Erythroblast (primary cell): Measurements from ENCODE around the gene KLHL29.

ENCODE experiments used
- GATA1 ChIP-seq: IDR thresholded peaks from 2 replicates; pipeline ENCODE4 v1.6.1; 2011; ENCODE audit warnings: low read depth, mild to moderate bottlenecking, control low read depth, low read length, moderate library complexity
- POLR2A ChIP-seq: IDR thresholded peaks from 2 replicates; pipeline ENCODE4 v1.6.1; 2011; ENCODE audit warnings: mild to moderate bottlenecking, low read length

DNA sequence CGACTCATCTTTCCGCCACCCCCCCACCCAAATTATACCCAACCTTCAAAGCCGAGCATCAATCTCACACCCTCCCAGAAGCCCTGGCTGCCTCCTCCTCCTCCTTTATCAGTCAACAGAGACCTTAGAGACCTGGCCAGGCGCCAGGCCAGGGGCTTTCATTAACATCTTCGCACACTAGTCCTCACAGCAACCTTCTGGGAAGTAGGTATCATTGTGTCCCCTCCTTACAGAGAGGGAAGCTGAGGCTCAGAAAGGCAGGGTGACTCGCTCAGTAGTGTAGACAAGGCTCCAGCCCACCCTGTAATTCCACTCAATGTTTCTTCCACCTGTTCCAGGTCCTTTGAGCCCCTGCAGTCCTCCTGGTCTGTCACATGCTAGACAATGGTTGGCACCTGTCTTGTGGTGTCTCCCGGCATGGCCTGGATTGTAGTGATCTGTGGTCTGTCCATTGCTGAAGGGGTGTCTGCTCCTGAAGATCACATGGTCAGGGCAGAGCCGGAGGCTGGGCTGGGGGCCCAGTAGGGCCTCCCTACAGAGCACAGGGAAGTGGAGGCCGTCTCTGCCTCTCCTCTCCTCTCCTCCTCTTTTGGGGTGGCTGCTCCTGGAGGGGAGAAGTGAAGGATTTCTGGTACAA is 36.0 kb downstream of the KLHL29 start:
- no peak for TF ChIP-seq POLR2A
- no peak for TF ChIP-seq GATA1
